Ovary (tissue), 3 donors: ENCODE measurements around the gene COL5A2.

Experiments used
- CTCF ChIP-seq, 3 donors: fragments of 450-650 bp in 2 of 3; fragments of 200-600 bp in 1 of 3; IDR thresholded peaks; one replicate each; pipeline versions ENCODE4 v1.5.1 to v1.8.0; 2016 to 2022; ENCODE audit warnings: antibody characterized with exemption in 3 of 3, mild to moderate bottlenecking in 1 of 3
- EP300 ChIP-seq: sonication (generic); formaldehyde crosslinking; IDR thresholded peaks from one replicate; pipeline ENCODE4 v1.6.1; 2017; ENCODE audit warnings: antibody characterized with exemption
- POLR2A ChIP-seq: fragments of 450-650 bp; IDR thresholded peaks from one replicate; pipeline ENCODE4 v1.6.1; 2017; ENCODE audit warnings: antibody characterized with exemption, mild to moderate bottlenecking, moderate library complexity
- donor health status: DM: no; HTN: no; CAD: no.

GRCh38 chr2:189147989-189148388 is 31.6 kb downstream of the COL5A2 start:
- TF ChIP-seq CTCF (IDR thresholded peaks at IDR 0.05) (no peak), POLR2A (no peak), EP300 (no peak)
